Stomach smooth muscle (tissue), 2 donors: ENCODE data around the gene TSTD1.

Experiments used
- H3K27ac ChIP-seq: one replicate; pipeline ENCODE4 v1.7.0; 2013; ENCODE audit warnings: mild to moderate bottlenecking, low read length, inconsistent platforms
- H3K27me3 ChIP-seq, 2 donors: one replicate each; pipeline ENCODE4 v1.7.0; 2013; ENCODE audit warnings: low read length in 2 of 2; ENCODE audit not compliant: insufficient read depth in 2 of 2, control insufficient read depth in 1 of 2
- H3K36me3 ChIP-seq, 2 donors: one replicate each; pipeline ENCODE4 v1.7.0; 2013; ENCODE audit warnings: low read length in 2 of 2; ENCODE audit not compliant: control insufficient read depth in 2 of 2, insufficient read depth in 2 of 2
- H3K4me1 ChIP-seq: one replicate; pipeline ENCODE4 v1.7.0; 2013; ENCODE audit warnings: low read length; ENCODE audit not compliant: control insufficient read depth, insufficient read depth
- H3K4me3 ChIP-seq, 2 donors: one replicate each; pipeline ENCODE4 v1.7.0; 2013; ENCODE audit warnings: low read length in 2 of 2
- H3K9ac ChIP-seq, 2 donors: one replicate each; pipeline ENCODE4 v1.7.0; 2013; ENCODE audit warnings: low read length in 2 of 2, mild to moderate bottlenecking in 1 of 2
- H3K9me3 ChIP-seq, 2 donors: one replicate each; pipeline ENCODE4 v1.7.0; 2013; ENCODE audit warnings: low read length in 2 of 2; ENCODE audit not compliant: control insufficient read depth in 2 of 2
- donor health status: healthy.
- donor health status: Pancreatic carcinoma.

The TSTD1 gene

DNA sequence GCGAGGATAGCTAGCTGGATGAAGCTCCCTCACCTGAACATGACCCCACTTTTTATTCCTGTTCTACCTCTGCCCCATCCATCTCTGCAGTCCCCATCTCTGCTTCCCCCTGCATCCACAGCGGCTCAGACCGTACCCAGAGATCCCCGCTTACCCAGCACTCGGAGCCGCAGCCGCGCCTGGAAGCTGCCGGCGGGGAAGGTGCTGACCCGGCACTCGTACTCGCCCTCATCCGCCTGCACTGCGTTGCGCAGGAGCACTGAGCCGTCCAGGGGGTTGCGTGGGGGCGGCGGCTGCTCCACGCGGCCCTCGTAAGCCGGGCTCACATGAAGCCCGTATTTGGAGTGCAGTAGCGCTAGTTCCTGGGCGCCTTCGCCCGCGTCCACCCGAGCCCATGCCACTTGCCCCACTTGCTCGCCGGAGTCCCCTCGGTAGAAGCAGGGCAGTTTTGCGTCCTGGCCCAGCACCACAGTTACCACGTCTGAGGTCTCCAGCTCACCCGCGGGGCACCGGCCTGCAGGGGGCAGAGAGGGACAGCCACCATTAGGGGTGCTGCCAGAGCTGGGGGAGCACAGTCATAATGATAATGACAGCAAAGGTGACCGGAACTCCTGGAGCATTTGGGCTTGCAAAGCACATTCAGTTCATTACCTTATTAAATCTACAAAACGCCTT is 40.8 kb upstream of the TSTD1 start:
- Histone ChIP-seq H3K36me3 (no peaks in the 10 kb centered on the region), H3K4me1 (no peaks in the 10 kb centered on the region), H3K27ac (no peak overlapping the region), H3K27me3 (peaks cover 0 to 10% of the 10 kb centered on the region in 2 donors), H3K4me3 (no peak overlapping the region), H3K9ac (no peak overlapping the region), H3K9me3 (no peaks in the 10 kb centered on the region)

GRCh38 chr1:161077426-161077825 is 38.7 kb upstream of the TSTD1 start:
- Histone ChIP-seq H3K4me1 (no peaks in the 10 kb centered on the region), H3K9me3 (no peaks in the 10 kb centered on the region), H3K36me3 (no peaks in the 10 kb centered on the region), H3K27me3 (peaks cover 0 to 10% of the 10 kb centered on the region in 2 donors), H3K27ac (no peak overlapping the region), H3K9ac (no peak overlapping the region), H3K4me3 (no peak overlapping the region)

DNA sequence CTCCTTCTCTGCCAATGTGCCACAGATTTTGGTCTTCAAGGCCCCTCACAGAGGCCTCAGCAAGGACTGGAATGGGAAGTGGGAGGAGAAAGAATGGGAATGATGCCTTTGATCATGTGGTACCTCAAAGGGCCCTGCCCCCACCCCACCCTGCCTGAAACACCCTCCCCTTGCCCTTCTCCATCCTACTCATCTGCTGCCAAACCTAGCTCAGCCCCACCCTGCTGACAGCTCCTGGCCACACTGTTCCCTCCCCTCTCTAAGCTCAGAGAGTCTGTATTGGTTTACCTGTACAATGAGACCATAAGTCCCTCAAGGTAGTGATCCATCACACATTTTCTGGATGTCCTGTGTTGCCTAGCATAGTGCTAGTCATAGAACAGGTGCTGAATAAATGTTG is 37.6 kb upstream of the TSTD1 start:
- Histone ChIP-seq H3K27ac (no peak overlapping the region), H3K27me3 (peaks cover 0 to 10% of the 10 kb centered on the region in 2 donors), H3K4me3 (no peak overlapping the region), H3K36me3 (no peaks in the 10 kb centered on the region), H3K9me3 (no peaks in the 10 kb centered on the region), H3K9ac (no peak overlapping the region), H3K4me1 (no peaks in the 10 kb centered on the region)

- Histone ChIP-seq H3K9ac (no peak overlapping the region), H3K4me1 (no peaks in the 10 kb centered on the region), H3K9me3 (no peaks in the 10 kb centered on the region), H3K27ac (no peak overlapping the region), H3K4me3 (no peak overlapping the region), H3K27me3 (peaks cover 0 to 10% of the 10 kb centered on the region in 2 donors), H3K36me3 (no peaks in the 10 kb centered on the region)
Measured at GRCh38 chr1:161074676-161075368, 36.1 kb upstream of the TSTD1 start.

DNA sequence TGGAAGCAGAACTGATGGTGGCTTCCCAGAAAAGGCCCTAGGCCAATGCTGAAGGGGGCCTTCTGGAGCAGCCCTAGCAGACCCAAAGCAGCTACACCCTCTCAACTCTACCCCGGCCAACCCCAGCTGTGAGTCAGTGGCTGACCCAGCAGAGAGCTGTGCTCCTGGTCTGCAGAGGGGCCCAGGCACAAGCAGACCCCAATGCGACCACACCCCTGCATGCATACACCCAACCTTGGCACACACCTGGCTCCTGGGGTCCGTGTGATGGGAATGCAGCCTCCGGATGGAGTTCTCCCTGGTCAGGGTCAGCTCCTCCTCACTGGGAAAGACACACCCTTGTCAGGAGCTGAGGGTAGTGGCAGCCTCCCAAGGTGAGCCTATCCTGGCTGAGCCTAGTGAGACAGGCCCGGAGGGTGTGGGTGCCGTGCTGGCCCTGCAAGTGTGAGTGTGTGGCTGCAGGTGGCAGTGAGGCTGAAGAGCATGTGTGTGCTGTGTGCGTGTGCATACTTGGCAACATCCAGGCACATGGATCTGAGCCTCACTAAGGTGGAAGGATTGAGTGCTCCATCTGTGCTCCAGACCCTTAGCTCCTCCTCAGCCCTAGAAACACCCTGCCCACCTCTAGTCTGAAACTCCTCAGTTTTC is 34.8 kb upstream of the TSTD1 start:
- Histone ChIP-seq H3K27ac (no peak overlapping the region), H3K4me1 (no peaks in the 10 kb centered on the region), H3K4me3 (no peak overlapping the region), H3K9me3 (no peaks in the 10 kb centered on the region), H3K36me3 (no peaks in the 10 kb centered on the region), H3K9ac (no peak overlapping the region), H3K27me3 (peaks cover 0 to 5% of the 10 kb centered on the region in 2 donors)

GRCh38 chr1:161072751-161073449 is 34.1 kb upstream of the TSTD1 start:
- no peaks in the 10 kb centered on the region for H3K36me3 ChIP-seq
- H3K9me3 ChIP-seq, result no peaks in the 10 kb centered on the region
- no peaks in the 10 kb centered on the region for H3K4me1 ChIP-seq
- H3K27me3 ChIP-seq, result peaks cover 0 to 5% of the 10 kb centered on the region in 2 donors
- no peak overlapping the region for H3K9ac ChIP-seq
- no peak overlapping the region for H3K27ac ChIP-seq
- no peak overlapping the region for H3K4me3 ChIP-seq

GRCh38 chr1:161071886-161072371 is 33.2 kb upstream of the TSTD1 start:
- no peak overlapping the region for H3K9ac ChIP-seq
- H3K27me3 ChIP-seq, result peaks cover 0 to 7% of the 10 kb centered on the region in 2 donors
- no peak overlapping the region for H3K27ac ChIP-seq
- no peak overlapping the region for H3K4me3 ChIP-seq
- no peaks in the 10 kb centered on the region for H3K9me3 ChIP-seq
- H3K36me3 ChIP-seq, result no peaks in the 10 kb centered on the region
- no peaks in the 10 kb centered on the region for H3K4me1 ChIP-seq

DNA sequence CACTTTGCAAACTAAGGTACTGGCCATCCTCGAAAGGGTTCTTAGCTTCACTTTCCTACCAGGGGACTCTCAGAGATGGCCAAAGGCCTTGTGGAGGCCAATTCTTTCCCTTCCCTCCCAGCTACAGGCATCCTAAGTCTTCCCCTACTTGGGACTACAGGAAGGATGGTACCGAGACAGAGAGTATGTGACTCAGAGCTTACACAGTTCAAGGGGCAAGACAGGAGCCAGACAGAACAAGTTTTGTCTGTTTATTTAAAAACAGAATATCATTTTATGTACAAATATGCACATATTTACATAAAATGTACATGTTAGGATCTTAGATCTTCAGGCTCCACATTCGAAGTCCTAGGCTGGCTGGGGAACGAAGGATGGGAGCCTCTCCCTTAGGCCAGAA is 32.0 kb upstream of the TSTD1 start:
- Histone ChIP-seq H3K4me3 (no peak overlapping the region), H3K27ac (no peak overlapping the region), H3K9me3 (no peaks in the 10 kb centered on the region), H3K27me3 (peaks cover 0 to 7% of the 10 kb centered on the region in 2 donors), H3K4me1 (no peaks in the 10 kb centered on the region), H3K36me3 (no peaks in the 10 kb centered on the region), H3K9ac (no peak overlapping the region)

GRCh38 chr1:161069731-161070270 is 31.0 kb upstream of the TSTD1 start, which contains the start of gene ARHGAP30:
TSS of gene ARHGAP30 (minus strand) at chr1:161069891. CDS start at chr1:161069624, 267 bp downstream.
- Histone ChIP-seq H3K27me3 (peaks cover 0 to 7% of the 10 kb centered on the region in 2 donors), H3K27ac (no peak within 1 kb of the TSS), H3K4me1 (no peaks in the 10 kb centered on the region), H3K4me3 (peak within 1 kb of the TSS in 1 of 2 donors; percentile 52), H3K36me3 (no peaks in the 10 kb centered on the region), H3K9me3 (no peaks in the 10 kb centered on the region), H3K9ac (no peak within 1 kb of the TSS)

DNA sequence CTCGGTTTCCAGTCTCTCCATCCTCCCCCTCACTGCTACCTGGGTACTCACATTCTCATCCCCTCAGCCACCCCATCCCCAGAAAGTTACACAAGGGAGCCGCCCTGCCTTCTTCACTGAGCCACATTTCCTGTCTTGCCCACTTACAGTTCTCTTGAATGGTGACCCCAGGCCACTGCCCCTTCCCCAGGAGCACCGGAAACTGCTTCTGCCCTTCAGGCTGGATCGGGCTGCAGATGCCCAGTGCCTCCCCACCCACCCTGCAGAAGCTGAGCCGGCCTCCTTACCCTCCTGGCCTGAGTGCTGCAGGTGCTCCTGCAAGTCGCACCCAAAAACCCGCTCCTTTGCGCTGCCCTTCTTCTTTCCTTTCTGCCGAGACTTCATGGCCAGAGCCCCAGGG is 30.5 kb upstream of the TSTD1 start:
- peak overlapping the region in 1 of 2 donors; percentile 52 for H3K4me3 ChIP-seq
- no peak overlapping the region for H3K9ac ChIP-seq
- no peaks in the 10 kb centered on the region for H3K9me3 ChIP-seq
- no peaks in the 10 kb centered on the region for H3K4me1 ChIP-seq
- peaks cover 0 to 7% of the 10 kb centered on the region in 2 donors for H3K27me3 ChIP-seq
- no peaks in the 10 kb centered on the region for H3K36me3 ChIP-seq
- no peak overlapping the region for H3K27ac ChIP-seq
